Stimulated activated CD8-positive, alpha-beta memory T cell treated with anti-CD3 and anti-CD28 coated beads, Interleukin-4, amount 100 ng/mL, for 24 hours (primary cell): ENCODE results near the gene ADAM23.

Source experiments
- DNase-seq: peaks from one replicate; pipeline ENCODE4 v3.0.0-alpha.2; 2020; ENCODE audit warnings: low read depth

Gene ADAM23

GRCh38 chr2:206443735-206444527, 599 bp downstream of the ADAM23 start:
- DNase-seq, result no peak

GRCh38 chr2:206445948-206446347, 2.6 kb downstream of the ADAM23 start:
- no peak for DNase-seq

GRCh38 chr2:206452242-206452641, 8.9 kb downstream of the ADAM23 start:
- no peak for DNase-seq

GRCh38 chr2:206452750-206453149, 9.4 kb downstream of the ADAM23 start:
- DNase-seq, result no peak

- no peak for DNase-seq
These were observed 12.9 kb downstream of the ADAM23 start for GRCh38 chr2:206456078-206456754.

GRCh38 chr2:206457188-206457634, 13.9 kb downstream of the ADAM23 start:
- DNase-seq, result no peak

GRCh38 chr2:206462240-206462854, 19.0 kb downstream of the ADAM23 start:
- no peak for DNase-seq

GRCh38 chr2:206463685-206464084, 20.4 kb downstream of the ADAM23 start:
- DNase-seq, result no peak

- no peak for DNase-seq
These were observed 21.3 kb downstream of the ADAM23 start for GRCh38 chr2:206464597-206464996.

GRCh38 chr2:206471524-206472062, 28.3 kb downstream of the ADAM23 start:
- no peak for DNase-seq

- no peak for DNase-seq
These were observed 28.8 kb downstream of the ADAM23 start for GRCh38 chr2:206472094-206472493.

- no peak for DNase-seq
These were observed 30.8 kb downstream of the ADAM23 start for GRCh38 chr2:206474099-206474498.

- DNase-seq, result no peak
These were observed 34.0 kb downstream of the ADAM23 start for GRCh38 chr2:206477296-206477695.

GRCh38 chr2:206478340-206478739, 35.0 kb downstream of the ADAM23 start:
- DNase-seq, result no peak

GRCh38 chr2:206480161-206480560, 36.8 kb downstream of the ADAM23 start:
- DNase-seq, result no peak

GRCh38 chr2:206480620-206481019, 37.3 kb downstream of the ADAM23 start:
- DNase-seq, result no peak

- DNase-seq, result no peak
These were observed 37.7 kb downstream of the ADAM23 start for GRCh38 chr2:206481056-206481455.

- no peak for DNase-seq
These were observed 38.8 kb downstream of the ADAM23 start for GRCh38 chr2:206482123-206482522.

GRCh38 chr2:206482633-206483032, 39.3 kb downstream of the ADAM23 start:
- no peak for DNase-seq

GRCh38 chr2:206488053-206488452, 44.7 kb downstream of the ADAM23 start:
- no peak for DNase-seq

GRCh38 chr2:206488623-206489022, 45.3 kb downstream of the ADAM23 start:
- no peak for DNase-seq

GRCh38 chr2:206494061-206494460, 50.7 kb downstream of the ADAM23 start:
- no peak for DNase-seq

GRCh38 chr2:206502729-206503128, 59.4 kb downstream of the ADAM23 start:
- no peak for DNase-seq
